Adrenal gland (tissue), 5 donors: ENCODE results near the gene TMEM200B.

Experiments
- POLR2A ChIP-seq, 2 donors: fragments of 450-650 bp; IDR thresholded peaks; one replicate each; pipeline ENCODE4 v1.6.1; 2017; ENCODE audit warnings: antibody characterized with exemption in 2 of 2, mild to moderate bottlenecking in 2 of 2, moderate library complexity in 1 of 2
- TF ChIP-seq, protein P1 (sequence below), 6 experiments: fragments of 450-650 bp in 4 of 6; fragments of 200-600 bp in 2 of 6; sonication (generic) in 1 of 6; IDR thresholded peaks; 1 replicate in 5 of 6; 2 replicates in 1 of 6; pipeline versions ENCODE4 v1.5.1 to v1.8.0; 2016 to 2021; ENCODE audit warnings: antibody characterized with exemption in 6 of 6, mild to moderate bottlenecking in 2 of 6, moderate library complexity in 1 of 6
- donor health status: DM: no; HTN: no; CAD: no.

DNA sequence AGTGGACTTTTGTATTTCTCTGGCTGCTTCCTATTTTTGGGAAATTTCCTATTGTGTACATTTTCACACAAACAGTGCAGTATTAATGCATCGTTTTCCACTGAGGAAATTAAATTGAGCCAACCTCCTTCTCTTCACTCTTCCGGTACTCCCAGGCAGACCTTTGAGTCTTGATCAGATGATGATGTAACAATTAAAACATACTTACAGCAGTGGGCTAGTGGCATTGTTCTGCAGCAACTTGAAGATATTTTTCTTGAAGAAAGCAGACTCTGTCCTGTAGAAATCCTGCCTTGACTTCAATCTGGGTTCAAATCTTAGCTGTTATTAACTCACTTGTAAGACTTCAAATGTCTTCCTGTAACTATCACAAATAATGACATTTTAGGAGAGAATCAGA, 19.0 kb upstream of the TMEM200B start:
- TF ChIP-seq, protein P1, sequence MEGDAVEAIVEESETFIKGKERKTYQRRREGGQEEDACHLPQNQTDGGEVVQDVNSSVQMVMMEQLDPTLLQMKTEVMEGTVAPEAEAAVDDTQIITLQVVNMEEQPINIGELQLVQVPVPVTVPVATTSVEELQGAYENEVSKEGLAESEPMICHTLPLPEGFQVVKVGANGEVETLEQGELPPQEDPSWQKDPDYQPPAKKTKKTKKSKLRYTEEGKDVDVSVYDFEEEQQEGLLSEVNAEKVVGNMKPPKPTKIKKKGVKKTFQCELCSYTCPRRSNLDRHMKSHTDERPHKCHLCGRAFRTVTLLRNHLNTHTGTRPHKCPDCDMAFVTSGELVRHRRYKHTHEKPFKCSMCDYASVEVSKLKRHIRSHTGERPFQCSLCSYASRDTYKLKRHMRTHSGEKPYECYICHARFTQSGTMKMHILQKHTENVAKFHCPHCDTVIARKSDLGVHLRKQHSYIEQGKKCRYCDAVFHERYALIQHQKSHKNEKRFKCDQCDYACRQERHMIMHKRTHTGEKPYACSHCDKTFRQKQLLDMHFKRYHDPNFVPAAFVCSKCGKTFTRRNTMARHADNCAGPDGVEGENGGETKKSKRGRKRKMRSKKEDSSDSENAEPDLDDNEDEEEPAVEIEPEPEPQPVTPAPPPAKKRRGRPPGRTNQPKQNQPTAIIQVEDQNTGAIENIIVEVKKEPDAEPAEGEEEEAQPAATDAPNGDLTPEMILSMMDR (IDR thresholded peaks at IDR 0.05) = no peak
- TF ChIP-seq POLR2A (IDR thresholded peaks at IDR 0.05) = no peak
